ENCODE measurements around the gene RBM24.

Gene RBM24

GRCh38 chr6:17334265-17334664 is 53.1 kb downstream of the RBM24 start:
- H3K9me2 ChIP-seq (replicated peaks; ENCODE audit: insufficient read depth, low read length) = no peaks in the 10 kb centered on the region
- H3K4me1 ChIP-seq (ENCODE audit: low read length) = no peaks in the 10 kb centered on the region
- H2AFZ ChIP-seq (ENCODE audit: low read length) = no peak overlapping the region
- no peaks in the 10 kb centered on the region for H4K20me1 ChIP-seq (ENCODE audit: insufficient read depth, low read length)
- H3K9me3 ChIP-seq (replicated peaks; ENCODE audit: insufficient read depth, low read length) = no peaks in the 10 kb centered on the region
- H3K9ac ChIP-seq (ENCODE audit: low read length) = no peak overlapping the region
- H3K4me3 ChIP-seq (ENCODE audit: low read length) = no peak overlapping the region
- no peaks in the 10 kb centered on the region for H3K36me3 ChIP-seq (replicated peaks; ENCODE audit: insufficient read depth, low read length)
- no peaks in the 10 kb centered on the region for H3K79me2 ChIP-seq (ENCODE audit: low read length)
- no peak for DNase-seq
- H3K27me3 ChIP-seq (replicated peaks; ENCODE audit: insufficient read depth, low read length) = no peaks in the 10 kb centered on the region
- H3F3A ChIP-seq (ENCODE audit: insufficient read depth, low read length) = no peaks in the 10 kb centered on the region
- H3K4me2 ChIP-seq (ENCODE audit: low read depth, low read length) = no peak overlapping the region
- no peak for TF ChIP-seq EZH2phosphoT487 (IDR thresholded peaks at IDR 0.05; ENCODE audit: low read length)
- no peak for TF ChIP-seq EZH2 (optimal IDR thresholded peaks at IDR 0.05; ENCODE audit: low read depth, low read length)
- TF ChIP-seq, protein P1, sequence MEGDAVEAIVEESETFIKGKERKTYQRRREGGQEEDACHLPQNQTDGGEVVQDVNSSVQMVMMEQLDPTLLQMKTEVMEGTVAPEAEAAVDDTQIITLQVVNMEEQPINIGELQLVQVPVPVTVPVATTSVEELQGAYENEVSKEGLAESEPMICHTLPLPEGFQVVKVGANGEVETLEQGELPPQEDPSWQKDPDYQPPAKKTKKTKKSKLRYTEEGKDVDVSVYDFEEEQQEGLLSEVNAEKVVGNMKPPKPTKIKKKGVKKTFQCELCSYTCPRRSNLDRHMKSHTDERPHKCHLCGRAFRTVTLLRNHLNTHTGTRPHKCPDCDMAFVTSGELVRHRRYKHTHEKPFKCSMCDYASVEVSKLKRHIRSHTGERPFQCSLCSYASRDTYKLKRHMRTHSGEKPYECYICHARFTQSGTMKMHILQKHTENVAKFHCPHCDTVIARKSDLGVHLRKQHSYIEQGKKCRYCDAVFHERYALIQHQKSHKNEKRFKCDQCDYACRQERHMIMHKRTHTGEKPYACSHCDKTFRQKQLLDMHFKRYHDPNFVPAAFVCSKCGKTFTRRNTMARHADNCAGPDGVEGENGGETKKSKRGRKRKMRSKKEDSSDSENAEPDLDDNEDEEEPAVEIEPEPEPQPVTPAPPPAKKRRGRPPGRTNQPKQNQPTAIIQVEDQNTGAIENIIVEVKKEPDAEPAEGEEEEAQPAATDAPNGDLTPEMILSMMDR (IDR thresholded peaks at IDR 0.05; ENCODE audit: low read length) = no peak
- H3K27ac ChIP-seq (ENCODE audit: low read length) = no peak overlapping the region

DNA sequence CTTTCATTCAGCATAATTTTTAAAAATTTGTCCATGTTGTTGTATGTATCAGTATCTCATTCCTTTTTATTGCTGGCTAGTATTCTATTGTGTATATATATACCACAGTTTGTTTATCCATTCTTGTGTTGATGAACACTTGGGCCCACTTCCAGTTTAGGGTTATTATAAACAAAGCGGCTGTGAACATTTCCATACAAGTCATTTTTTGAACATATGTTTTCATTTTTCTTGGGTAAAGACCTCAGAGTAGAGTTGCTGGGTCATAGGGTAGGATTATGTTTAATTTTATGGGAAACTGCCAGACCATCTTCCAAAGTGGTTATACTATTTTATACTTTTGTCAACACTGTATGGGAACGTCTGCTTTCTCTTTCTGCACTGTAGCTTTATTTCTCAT is 55.3 kb downstream of the RBM24 start:
- no peak for DNase-seq
- TF ChIP-seq, protein P1 (IDR thresholded peaks at IDR 0.05; ENCODE audit: low read length) = no peak
- no peak for TF ChIP-seq EZH2 (optimal IDR thresholded peaks at IDR 0.05; ENCODE audit: low read depth, low read length)
- no peak for TF ChIP-seq EZH2phosphoT487 (IDR thresholded peaks at IDR 0.05; ENCODE audit: low read length)
- no peaks in the 10 kb centered on the region for H3K36me3 ChIP-seq (replicated peaks; ENCODE audit: insufficient read depth, low read length)
- H3K9me3 ChIP-seq (replicated peaks; ENCODE audit: insufficient read depth, low read length) = no peaks in the 10 kb centered on the region
- H3K27me3 ChIP-seq (replicated peaks; ENCODE audit: insufficient read depth, low read length) = no peaks in the 10 kb centered on the region
- no peak overlapping the region for H2AFZ ChIP-seq (ENCODE audit: low read length)
- H4K20me1 ChIP-seq (ENCODE audit: insufficient read depth, low read length) = no peaks in the 10 kb centered on the region
- H3K27ac ChIP-seq (ENCODE audit: low read length) = no peak overlapping the region
- H3K9ac ChIP-seq (ENCODE audit: low read length) = no peak overlapping the region
- no peaks in the 10 kb centered on the region for H3F3A ChIP-seq (ENCODE audit: insufficient read depth, low read length)
- no peaks in the 10 kb centered on the region for H3K4me1 ChIP-seq (ENCODE audit: low read length)
- no peak overlapping the region for H3K4me3 ChIP-seq (ENCODE audit: low read length)
- H3K9me2 ChIP-seq (replicated peaks; ENCODE audit: insufficient read depth, low read length) = no peaks in the 10 kb centered on the region
- no peaks in the 10 kb centered on the region for H3K79me2 ChIP-seq (ENCODE audit: low read length)
- H3K4me2 ChIP-seq (ENCODE audit: low read depth, low read length) = no peak overlapping the region

DNA sequence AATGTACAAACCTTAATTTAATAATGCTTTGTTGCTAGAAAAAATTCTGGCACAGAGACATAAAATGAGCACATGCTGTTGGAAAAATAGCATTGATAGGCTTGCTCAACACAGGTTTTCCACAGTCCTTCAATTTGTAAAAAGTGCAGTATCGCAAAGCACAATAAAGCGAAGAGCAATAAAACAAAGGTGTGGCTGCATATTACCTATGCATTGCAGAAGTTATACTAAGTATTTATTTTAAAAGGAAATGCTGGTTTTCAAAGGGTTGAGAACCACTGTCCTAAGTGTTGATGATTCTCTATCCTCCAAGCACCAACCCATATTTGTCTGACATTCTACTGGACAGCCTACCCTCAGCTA is 58.1 kb downstream of the RBM24 start:
- no peak overlapping the region for H2AFZ ChIP-seq (ENCODE audit: low read length)
- no peaks in the 10 kb centered on the region for H3K9me3 ChIP-seq (replicated peaks; ENCODE audit: insufficient read depth, low read length)
- H3K36me3 ChIP-seq (replicated peaks; ENCODE audit: insufficient read depth, low read length) = no peaks in the 10 kb centered on the region
- no peaks in the 10 kb centered on the region for H3K79me2 ChIP-seq (ENCODE audit: low read length)
- DNase-seq = no peak
- TF ChIP-seq EZH2phosphoT487 (IDR thresholded peaks at IDR 0.05; ENCODE audit: low read length) (no peak), EZH2 (optimal IDR thresholded peaks at IDR 0.05; ENCODE audit: low read depth, low read length) (no peak)
- TF ChIP-seq, protein P1 (IDR thresholded peaks at IDR 0.05; ENCODE audit: low read length) = no peak
- no peak overlapping the region for H3K4me3 ChIP-seq (ENCODE audit: low read length)
- H3K9me2 ChIP-seq (replicated peaks; ENCODE audit: insufficient read depth, low read length) = no peaks in the 10 kb centered on the region
- no peak overlapping the region for H3K9ac ChIP-seq (ENCODE audit: low read length)
- no peaks in the 10 kb centered on the region for H3K4me1 ChIP-seq (ENCODE audit: low read length)
- no peaks in the 10 kb centered on the region for H4K20me1 ChIP-seq (ENCODE audit: insufficient read depth, low read length)
- no peak overlapping the region for H3K27ac ChIP-seq (ENCODE audit: low read length)
- no peaks in the 10 kb centered on the region for H3K27me3 ChIP-seq (replicated peaks; ENCODE audit: insufficient read depth, low read length)
- H3K4me2 ChIP-seq (ENCODE audit: low read depth, low read length) = no peak overlapping the region
- H3F3A ChIP-seq (ENCODE audit: insufficient read depth, low read length) = no peaks in the 10 kb centered on the region

Measured in MM.1S (cell line).